Mesenchymal stem cell (in vitro differentiated cells and primary cell): Measurements from ENCODE around the gene TBC1D10A.

Source experiments
- DNase-seq: peaks from one replicate; pipeline ENCODE4 v3.0.0-alpha.2; 2013
- H2AFZ ChIP-seq: one replicate; pipeline ENCODE4 v1.6.1; 2013; ENCODE audit warnings: low read depth, mild to moderate bottlenecking, control low read depth, inconsistent platforms, low read length, moderate library complexity
- H2AK5ac ChIP-seq: 2 replicates; pipeline ENCODE4 v1.6.1; 2013; ENCODE audit warnings: low read length, moderate library complexity, mild to moderate bottlenecking, inconsistent platforms; ENCODE audit not compliant: severe bottlenecking
- H2BK120ac ChIP-seq: one replicate; pipeline ENCODE4 v1.6.1; 2013; ENCODE audit warnings: low read depth, mild to moderate bottlenecking, inconsistent platforms, low read length, moderate library complexity
- H2BK12ac ChIP-seq, 2 experiments: one replicate each; pipeline ENCODE4 v1.6.1; 2013; ENCODE audit warnings: inconsistent platforms in 2 of 2, low read length in 2 of 2, mild to moderate bottlenecking in 2 of 2, moderate library complexity in 2 of 2, control low read depth in 1 of 2
- H2BK15ac ChIP-seq: one replicate; pipeline ENCODE4 v1.6.1; 2013; ENCODE audit warnings: mild to moderate bottlenecking, low read depth, inconsistent platforms; ENCODE audit not compliant: poor library complexity, severe bottlenecking
- H2BK5ac ChIP-seq: 2 replicates; pipeline ENCODE4 v1.6.1; 2013; ENCODE audit warnings: low read depth, mild to moderate bottlenecking, low read length, control low read depth, inconsistent platforms; ENCODE audit not compliant: poor library complexity, severe bottlenecking
- H3K14ac ChIP-seq, 2 experiments: one replicate each; pipeline ENCODE4 v1.6.1; 2013; ENCODE audit warnings: inconsistent platforms in 2 of 2, low read length in 2 of 2, control low read depth in 1 of 2, mild to moderate bottlenecking in 1 of 2, moderate library complexity in 1 of 2
- H3K18ac ChIP-seq, 2 experiments: one replicate each; pipeline ENCODE4 v1.6.1; 2013; ENCODE audit warnings: inconsistent platforms in 2 of 2, low read length in 2 of 2, control low read depth in 1 of 2, low read depth in 1 of 2, mild to moderate bottlenecking in 1 of 2
- H3K23ac ChIP-seq, 2 experiments: one replicate each; pipeline ENCODE4 v1.6.1; 2013; ENCODE audit warnings: inconsistent platforms in 2 of 2, low read length in 2 of 2, mild to moderate bottlenecking in 2 of 2, moderate library complexity in 2 of 2, control low read depth in 1 of 2
- H3K27ac ChIP-seq: 2 replicates; pipeline ENCODE4 v1.5.1; 2013; ENCODE audit warnings: mild to moderate bottlenecking, moderate library complexity, low read length, control low read depth, inconsistent platforms; ENCODE audit not compliant: poor library complexity, severe bottlenecking
- H3K27me3 ChIP-seq, 2 experiments: 2 replicates each; pipeline versions ENCODE4 v1.6.1 to v1.7.0; 2013; ENCODE audit warnings: low read length in 2 of 2, mild to moderate bottlenecking in 2 of 2, moderate library complexity in 2 of 2, control low read depth in 1 of 2, inconsistent platforms in 1 of 2; ENCODE audit not compliant: control insufficient read depth in 1 of 2, insufficient read depth in 1 of 2
- H3K36me3 ChIP-seq, 2 experiments: 2 replicates each; pipeline versions ENCODE4 v1.6.1 to v1.7.0; 2013; ENCODE audit warnings: low read length in 2 of 2, control low read depth in 1 of 2, inconsistent platforms in 1 of 2, low read depth in 1 of 2, mild to moderate bottlenecking in 1 of 2; ENCODE audit not compliant: insufficient read depth in 2 of 2, control insufficient read depth in 1 of 2
- H3K4ac ChIP-seq, 2 experiments: one replicate each; pipeline ENCODE4 v1.6.1; 2013; ENCODE audit warnings: inconsistent platforms in 2 of 2, low read length in 2 of 2, mild to moderate bottlenecking in 2 of 2, moderate library complexity in 2 of 2, control low read depth in 1 of 2, low read depth in 1 of 2
- H3K4me1 ChIP-seq: 2 replicates; pipeline ENCODE4 v1.6.1; 2013; ENCODE audit warnings: low read depth, low read length, control low read depth; ENCODE audit not compliant: control insufficient read depth, insufficient read depth
- H3K4me2 ChIP-seq: 2 replicates; pipeline ENCODE4 v1.6.1; 2013; ENCODE audit warnings: low read length, mild to moderate bottlenecking, inconsistent platforms; ENCODE audit not compliant: poor library complexity, severe bottlenecking
- H3K4me3 ChIP-seq, 2 experiments: 2 replicates each; pipeline versions ENCODE4 v1.5.1 to v1.7.0; 2013; ENCODE audit warnings: low read length in 2 of 2, mild to moderate bottlenecking in 2 of 2, control low read depth in 1 of 2, low read depth in 1 of 2; ENCODE audit not compliant: insufficient read depth in 1 of 2
- H3K79me1 ChIP-seq: replicated peaks from 2 replicates; pipeline ENCODE4 v1.6.1; 2013; ENCODE audit warnings: mild to moderate bottlenecking, control low read depth, low read length, inconsistent platforms; ENCODE audit not compliant: poor library complexity, severe bottlenecking
- H3K9ac ChIP-seq: 2 replicates; pipeline ENCODE4 v1.7.0; 2013; ENCODE audit warnings: mild to moderate bottlenecking, low read length, moderate library complexity
- H3K9me3 ChIP-seq: 2 replicates; pipeline ENCODE4 v1.7.0; 2013; ENCODE audit warnings: mild to moderate bottlenecking, low read length; ENCODE audit not compliant: control insufficient read depth
- H4K8ac ChIP-seq: one replicate; pipeline ENCODE4 v1.6.1; 2013; ENCODE audit warnings: inconsistent platforms, mild to moderate bottlenecking, low read length, moderate library complexity
- H4K91ac ChIP-seq: one replicate; pipeline ENCODE4 v1.6.1; 2013; ENCODE audit warnings: mild to moderate bottlenecking, low read length, inconsistent platforms
- WGBS: methylation state at CpG from one replicate; pipeline ENCODE4 v1.1.7; 2013; ENCODE audit warnings: mixed read lengths; 5-methylcytosine and 5-hydroxymethylcytosine counted together

The TBC1D10A gene

DNA sequence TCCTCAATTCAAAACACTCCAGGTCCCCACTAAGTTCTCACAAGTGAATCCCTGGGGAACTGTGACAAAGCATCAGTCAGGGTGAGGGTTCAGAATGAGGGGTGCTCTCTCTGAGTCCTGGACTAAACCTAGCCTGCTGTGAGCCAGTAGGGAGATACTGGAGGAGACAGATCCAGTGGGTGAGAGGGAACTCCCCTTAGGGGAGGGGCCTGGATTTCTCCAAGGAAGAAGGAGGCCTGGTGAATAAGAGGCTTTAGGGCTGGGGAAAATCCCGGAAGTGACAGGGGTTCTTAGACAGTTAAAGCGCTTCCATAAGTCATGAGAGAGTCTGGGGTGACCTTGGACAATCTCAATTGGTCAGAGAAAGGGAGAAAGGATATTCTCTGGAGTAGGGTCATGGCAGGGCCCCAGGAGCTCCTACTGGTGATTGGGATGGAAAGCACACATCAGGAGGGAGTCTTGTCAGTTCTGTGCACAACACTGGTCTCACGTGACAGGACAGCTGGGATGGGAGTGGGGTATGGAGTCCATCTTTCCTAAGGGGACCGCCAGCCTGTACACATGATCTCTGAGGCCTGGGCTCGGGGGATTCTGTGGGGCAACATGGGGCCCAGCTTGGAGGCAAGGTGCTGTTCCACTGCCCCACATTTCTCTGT lies 1.5 kb downstream of the TBC1D10A start:
- H3K79me1 ChIP-seq: peaks cover 10% of the 10 kb centered on the region
- H3K4me1 ChIP-seq: peaks cover 28% of the 10 kb centered on the region
- H2BK5ac ChIP-seq: no peak overlapping the region
- peak overlapping the region in 1 of 2 experiments; percentile 89 for H3K14ac ChIP-seq
- peak overlapping the region; percentile 65 to 75 for H3K4ac ChIP-seq
- no peaks in the 10 kb centered on the region for H3K9me3 ChIP-seq
- peak overlapping the region; percentile 90 for H3K9ac ChIP-seq
- peak overlapping the region; percentile 82 to 98 for H3K4me3 ChIP-seq
- peak overlapping the region; percentile 11 for H2BK120ac ChIP-seq
- peak overlapping the region; percentile 68 for H2BK15ac ChIP-seq
- H3K36me3 ChIP-seq: peaks cover 18 to 21% of the 10 kb centered on the region in 2 experiments
- peak overlapping the region; percentile 64 for H3K4me2 ChIP-seq
- DNase-seq: peak; percentile 98
- no peak overlapping the region for H2AK5ac ChIP-seq
- H4K8ac ChIP-seq: peak overlapping the region; percentile 52
- H3K27me3 ChIP-seq: no peaks in the 10 kb centered on the region
- no peak overlapping the region for H3K23ac ChIP-seq
- H3K18ac ChIP-seq: peak overlapping the region; percentile 31 to 98
- H4K91ac ChIP-seq: peak overlapping the region; percentile 73
- peak overlapping the region; percentile 4 to 91 for H2BK12ac ChIP-seq
- H3K27ac ChIP-seq: peak overlapping the region; percentile 45
- no peak overlapping the region for H2AFZ ChIP-seq
- WGBS: 59% methylated on average over 5 of the region's 5 CpGs

DNA sequence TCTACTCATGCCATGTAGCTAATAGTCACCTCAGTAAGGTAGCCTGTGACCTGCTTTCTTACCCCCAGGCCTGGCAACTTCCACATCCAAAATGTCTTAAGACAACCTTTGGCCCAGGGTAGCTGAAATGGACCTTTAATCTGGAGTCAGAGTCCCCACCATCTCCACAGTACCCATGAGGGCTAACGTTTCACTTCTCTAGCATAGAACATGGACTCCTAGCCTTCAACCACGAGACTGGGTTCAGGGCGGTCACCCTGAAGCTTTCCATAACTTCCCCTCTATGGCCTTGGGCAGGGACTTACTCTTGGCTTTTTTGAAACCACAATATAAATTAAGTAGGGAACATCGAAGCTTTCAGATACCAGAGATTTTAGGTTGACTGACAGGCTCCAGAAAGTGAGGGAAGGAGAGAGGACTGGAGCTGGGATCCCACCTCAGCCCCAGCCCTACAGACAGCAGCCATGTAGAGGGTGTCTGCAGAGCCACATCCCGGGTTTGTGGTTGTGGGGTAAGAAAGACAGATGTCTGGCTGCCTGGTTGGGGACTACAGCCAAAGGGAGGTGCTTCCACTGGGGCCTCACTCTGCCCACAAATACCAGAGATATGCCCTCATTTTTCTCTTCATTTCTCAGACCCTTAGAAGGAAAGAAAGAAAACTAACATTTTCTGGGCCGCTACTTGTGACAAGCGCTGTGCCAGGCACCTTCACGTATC lies 2.6 kb downstream of the TBC1D10A start:
- H4K91ac ChIP-seq: no peak overlapping the region
- peak overlapping the region; percentile 64 for H3K4me2 ChIP-seq
- H3K14ac ChIP-seq: no peak overlapping the region
- H3K18ac ChIP-seq: no peak overlapping the region
- peak overlapping the region in 1 of 2 experiments; percentile 82 for H3K4me3 ChIP-seq
- peak overlapping the region; percentile 70 for H2AK5ac ChIP-seq
- no peak overlapping the region for H2BK120ac ChIP-seq
- peak; percentile 53 for DNase-seq
- H3K27ac ChIP-seq: no peak overlapping the region
- H3K79me1 ChIP-seq: peaks cover 16% of the 10 kb centered on the region
- H3K9ac ChIP-seq: peak overlapping the region; percentile 90
- no peak overlapping the region for H2AFZ ChIP-seq
- H4K8ac ChIP-seq: peak overlapping the region; percentile 7
- WGBS: 100% methylated on average over 7 of the region's 8 CpGs
- H3K4ac ChIP-seq: peak overlapping the region in 1 of 2 experiments; percentile 37
- H3K36me3 ChIP-seq: peaks cover 22 to 27% of the 10 kb centered on the region in 2 experiments
- H2BK15ac ChIP-seq: no peak overlapping the region
- H2BK12ac ChIP-seq: peak overlapping the region in 1 of 2 experiments; percentile 49
- no peaks in the 10 kb centered on the region for H3K9me3 ChIP-seq
- no peak overlapping the region for H2BK5ac ChIP-seq
- peaks cover 32% of the 10 kb centered on the region for H3K4me1 ChIP-seq
- H3K23ac ChIP-seq: no peak overlapping the region
- no peaks in the 10 kb centered on the region for H3K27me3 ChIP-seq

DNA sequence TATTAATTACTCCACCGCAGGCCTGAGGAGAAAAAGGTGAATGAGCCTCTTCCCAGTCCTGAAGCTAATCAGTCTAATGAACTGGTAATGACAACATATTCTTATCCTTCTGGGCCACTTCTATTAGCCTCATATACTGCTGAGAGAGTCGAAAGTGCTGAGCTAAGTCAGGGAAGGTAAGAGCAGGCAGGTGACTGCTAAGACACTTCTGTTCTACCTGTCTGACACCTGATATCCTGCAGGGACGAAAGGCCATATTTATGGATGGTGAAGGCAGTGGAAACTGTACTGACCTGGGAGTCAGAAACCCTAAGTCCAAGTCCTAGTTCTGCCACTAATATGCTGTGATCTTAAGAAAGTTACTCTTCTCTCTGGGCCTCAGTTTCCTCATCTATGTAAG lies 3.5 kb downstream of the TBC1D10A start:
- Histone ChIP-seq H3K36me3 (peaks cover 25 to 30% of the 10 kb centered on the region in 2 experiments), H2AFZ (no peak overlapping the region), H2BK12ac (no peak overlapping the region), H3K79me1 (peaks cover 21% of the 10 kb centered on the region), H3K4me2 (no peak overlapping the region), H3K23ac (no peak overlapping the region), H3K4me3 (no peak overlapping the region), H4K8ac (no peak overlapping the region), H3K4me1 (peaks cover 31% of the 10 kb centered on the region), H3K27ac (no peak overlapping the region), H2BK120ac (no peak overlapping the region), H3K14ac (no peak overlapping the region), H2AK5ac (no peak overlapping the region), H2BK15ac (no peak overlapping the region), H3K9me3 (no peaks in the 10 kb centered on the region), H3K18ac (no peak overlapping the region), H4K91ac (no peak overlapping the region), H2BK5ac (no peak overlapping the region), H3K9ac (no peak overlapping the region), H3K27me3 (no peaks in the 10 kb centered on the region), H3K4ac (no peak overlapping the region)
- WGBS: 93% methylated on average over 3 of the region's 3 CpGs
- DNase-seq: no peak

DNA sequence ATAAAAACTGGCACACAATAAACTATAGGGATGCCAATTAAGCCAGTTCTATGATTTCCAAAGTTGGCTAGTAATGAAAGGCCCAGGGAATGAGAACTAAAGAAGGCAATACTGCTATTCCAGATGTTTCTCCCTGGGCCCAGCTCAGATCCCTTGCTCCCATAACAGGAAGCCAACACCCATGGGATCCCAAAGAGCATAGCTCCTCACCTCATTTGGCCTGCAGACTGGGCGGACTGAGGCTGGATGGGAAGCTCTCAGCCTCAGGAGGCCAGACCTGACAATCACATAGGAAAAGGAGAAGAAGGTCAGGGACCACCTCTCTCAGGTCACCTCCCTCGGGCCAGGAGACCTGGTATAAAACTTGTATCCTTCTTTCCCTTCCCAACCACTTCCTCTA lies 5.3 kb downstream of the TBC1D10A start:
- H3K4me2 ChIP-seq: no peak overlapping the region
- no peak overlapping the region for H2BK12ac ChIP-seq
- no peak overlapping the region for H3K9ac ChIP-seq
- peak overlapping the region; percentile 17 for H2BK15ac ChIP-seq
- no peak overlapping the region for H3K27ac ChIP-seq
- H3K14ac ChIP-seq: no peak overlapping the region
- no peak overlapping the region for H2BK120ac ChIP-seq
- no peak overlapping the region for H3K4me3 ChIP-seq
- peaks cover 29 to 34% of the 10 kb centered on the region in 2 experiments for H3K36me3 ChIP-seq
- no peak overlapping the region for H3K18ac ChIP-seq
- no peak overlapping the region for H2AK5ac ChIP-seq
- no peak overlapping the region for H3K4ac ChIP-seq
- H4K91ac ChIP-seq: no peak overlapping the region
- no peak overlapping the region for H2AFZ ChIP-seq
- peaks cover 21% of the 10 kb centered on the region for H3K79me1 ChIP-seq
- H3K27me3 ChIP-seq: no peaks in the 10 kb centered on the region
- H3K9me3 ChIP-seq: no peaks in the 10 kb centered on the region
- no peak overlapping the region for H3K23ac ChIP-seq
- no peak for DNase-seq
- H3K4me1 ChIP-seq: peaks cover 31% of the 10 kb centered on the region
- WGBS: 91% methylated on average over 2 of the region's 2 CpGs
- H2BK5ac ChIP-seq: no peak overlapping the region
- H4K8ac ChIP-seq: no peak overlapping the region
